ENCODE results near the gene CCDC78. TPM values are rescaled to one million over a fixed set of nuclear protein-coding genes. Genes with fewer than 3 reads are reported as not detected.

The CCDC78 gene
- total RNA-seq, 4 donors from 2014 or later = 0.40 to 24.3 (median 0.98) TPM

GRCh38 chr16:736936-737481, 10.8 kb upstream of the CCDC78 start:
- in situ Hi-C loops (cut with MboI; ENCODE audit: low pct_ligation_motif_present in 1 of 4, low pct_unique_long_range_greater_than_20kb in 1 of 4, low sequenced_read_pairs in 3 of 4) (no loop called here), intact Hi-C loops (cut with DNase I; ENCODE audit: low total_unique reads) (no loop called here)
- no peak overlapping the region for H3K27ac ChIP-seq
- H3K27me3 ChIP-seq = no peaks in the 10 kb centered on the region
- 60 to 96% methylated on average over 1 to 29 of the region's 29 CpGs for WGBS, 2 donors (ENCODE audit: low coverage in 1 of 2)
- no peak overlapping the region for H3K4me3 ChIP-seq
- H3K9me3 ChIP-seq = no peaks in the 10 kb centered on the region
- peaks cover 7 to 20% (median 14%) of the 10 kb centered on the region in 4 donors for H3K4me1 ChIP-seq
- DNase-seq = no peak
- TF ChIP-seq EP300 (IDR thresholded peaks at IDR 0.05; ENCODE audit: low read depth) (no peak), POLR2A (IDR thresholded peaks at IDR 0.05) (no peak), CTCF (IDR thresholded peaks at IDR 0.05) (no peak), POLR2AphosphoS5 (IDR thresholded peaks at IDR 0.05) (no peak)
- H3K36me3 ChIP-seq = peaks cover 0 to 14% (median 5%) of the 10 kb centered on the region in 4 donors

GRCh38 chr16:735982-736453, 9.8 kb upstream of the CCDC78 start:
- peaks cover 7 to 13% (median 9%) of the 10 kb centered on the region in 4 donors for H3K4me1 ChIP-seq
- H3K4me3 ChIP-seq = no peak overlapping the region
- TF ChIP-seq CTCF (IDR thresholded peaks at IDR 0.05) = no peak
- TF ChIP-seq EP300 (IDR thresholded peaks at IDR 0.05; ENCODE audit: low read depth) = no peak
- H3K27ac ChIP-seq = no peak overlapping the region
- H3K27me3 ChIP-seq = no peaks in the 10 kb centered on the region
- 86 to 95% methylated on average over 8 to 13 of the region's 13 CpGs for WGBS, 2 donors (ENCODE audit: low coverage in 1 of 2)
- in situ Hi-C loops (cut with MboI; ENCODE audit: low pct_ligation_motif_present in 1 of 4, low pct_unique_long_range_greater_than_20kb in 1 of 4, low sequenced_read_pairs in 3 of 4) (no loop called here), intact Hi-C loops (cut with DNase I; ENCODE audit: low total_unique reads) (no loop called here)
- H3K9me3 ChIP-seq = no peaks in the 10 kb centered on the region
- no peak for DNase-seq
- peaks cover 0 to 14% (median 5%) of the 10 kb centered on the region in 4 donors for H3K36me3 ChIP-seq

- TF ChIP-seq POLR2A (IDR thresholded peaks at IDR 0.05) (no peak), POLR2AphosphoS5 (IDR thresholded peaks at IDR 0.05) (no peak), EP300 (IDR thresholded peaks at IDR 0.05; ENCODE audit: low read depth) (no peak), CTCF (IDR thresholded peaks at IDR 0.05) (no peak)
- intact Hi-C loops (cut with DNase I; ENCODE audit: low total_unique reads) (no loop called here), in situ Hi-C loops (cut with MboI; ENCODE audit: low pct_ligation_motif_present in 1 of 4, low pct_unique_long_range_greater_than_20kb in 1 of 4, low sequenced_read_pairs in 3 of 4) (no loop called here)
- 94% methylated on average over 23 of the region's 25 CpGs; no CpG with 5 or more reads in 1 of the 2 donors for WGBS, 2 donors (ENCODE audit: low coverage in 1 of 2)
- no peak overlapping the region for H3K4me3 ChIP-seq
- DNase-seq = no peak
- H3K27ac ChIP-seq = no peak overlapping the region
- H3K27me3 ChIP-seq = no peaks in the 10 kb centered on the region
- peaks cover 5 to 12% (median 8%) of the 10 kb centered on the region in 4 donors for H3K4me1 ChIP-seq
- no peaks in the 10 kb centered on the region for H3K9me3 ChIP-seq
- H3K36me3 ChIP-seq = peaks cover 0 to 14% (median 5%) of the 10 kb centered on the region in 4 donors
These were observed 9.0 kb upstream of the CCDC78 start for GRCh38 chr16:734981-735881.

- Histone ChIP-seq H3K27ac (no peak overlapping the region), H3K36me3 (peaks cover 0 to 14% (median 5%) of the 10 kb centered on the region in 4 donors), H3K9me3 (no peaks in the 10 kb centered on the region), H3K27me3 (no peaks in the 10 kb centered on the region), H3K4me1 (peaks cover 0 to 4% (median under 1%) of the 10 kb centered on the region in 4 donors), H3K4me3 (no peak overlapping the region)
- DNase-seq = no peak
- in situ Hi-C loops (cut with MboI; ENCODE audit: low pct_ligation_motif_present in 1 of 4, low pct_unique_long_range_greater_than_20kb in 1 of 4, low sequenced_read_pairs in 3 of 4) (no loop called here), intact Hi-C loops (cut with DNase I; ENCODE audit: low total_unique reads) (no loop called here)
- no peak for TF ChIP-seq CTCF (IDR thresholded peaks at IDR 0.05)
- no peak for TF ChIP-seq POLR2AphosphoS5 (IDR thresholded peaks at IDR 0.05)
- TF ChIP-seq POLR2A (IDR thresholded peaks at IDR 0.05) = no peak
- no peak for TF ChIP-seq EP300 (IDR thresholded peaks at IDR 0.05; ENCODE audit: low read depth)
- WGBS, 2 donors (ENCODE audit: low coverage in 1 of 2) = 82 to 91% methylated on average over 6 to 49 of the region's 49 CpGs
These were observed 8.2 kb upstream of the CCDC78 start for GRCh38 chr16:734208-734980.

Measured in transverse colon (tissue), 4 donors.